Stimulated activated CD8-positive, alpha-beta memory T cell treated with anti-CD3 and anti-CD28 coated beads, Interleukin-15, amount 100 ng/mL, for 1 hour (primary cell): ENCODE results near the gene BMP2K.

ENCODE experiments used
- DNase-seq: peaks from one replicate; pipeline ENCODE4 v3.0.0-alpha.2; 2020; ENCODE audit warnings: low read depth

The BMP2K gene

GRCh38 chr4:78764498-78764961 is 11.6 kb upstream of the BMP2K start:
- DNase-seq, result no peak

DNA sequence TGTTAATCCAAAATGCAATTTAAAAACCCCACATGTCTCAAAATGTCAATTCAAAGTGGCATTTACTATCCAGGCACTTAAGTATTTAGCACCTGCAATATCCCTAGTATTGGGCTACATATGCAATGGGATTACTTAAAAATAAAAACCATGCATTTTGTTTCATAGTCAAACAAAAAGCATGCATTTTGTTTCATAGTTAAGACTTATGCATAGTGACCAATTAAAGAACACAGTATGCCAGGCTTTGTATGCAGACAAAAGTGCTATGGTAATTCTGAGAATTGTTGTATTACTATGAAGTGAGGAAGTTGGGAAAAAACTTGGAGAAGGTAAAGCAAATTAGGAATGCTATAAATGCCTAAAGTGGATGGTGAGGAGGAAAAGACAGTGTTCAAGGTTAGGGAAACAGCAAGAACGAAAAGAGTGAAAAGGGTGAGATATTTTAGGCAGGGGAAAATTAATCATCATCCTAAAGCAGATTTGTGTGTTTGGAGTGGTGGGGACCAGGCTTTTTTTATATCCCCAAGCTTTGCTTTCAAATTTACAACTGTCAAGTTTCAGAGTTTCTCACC is 10.6 kb upstream of the BMP2K start:
- DNase-seq, result no peak

- DNase-seq, result no peak
Measured at GRCh38 chr4:78766026-78766425, 10.1 kb upstream of the BMP2K start.

DNA sequence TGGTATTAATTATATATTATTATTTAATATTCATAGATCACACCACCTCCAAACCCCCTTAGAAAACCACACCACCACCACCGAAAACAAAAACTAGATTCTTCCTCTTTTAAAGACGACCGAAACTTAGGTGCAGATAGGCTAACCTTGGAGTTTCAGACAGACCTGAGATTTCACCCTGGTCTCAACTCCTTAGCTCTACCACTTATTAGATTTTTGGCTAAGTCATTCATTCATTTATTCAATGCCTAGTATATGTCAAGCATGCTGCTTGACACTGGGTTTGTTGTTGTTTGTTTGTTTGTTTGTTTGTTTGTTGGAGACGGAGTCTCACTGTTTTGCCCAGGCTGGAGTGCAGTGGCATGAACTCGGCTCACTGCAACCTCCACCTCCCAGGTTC is 9.5 kb upstream of the BMP2K start:
- DNase-seq, result no peak

GRCh38 chr4:78767350-78767749 is 8.8 kb upstream of the BMP2K start:
- DNase-seq, result no peak

DNA sequence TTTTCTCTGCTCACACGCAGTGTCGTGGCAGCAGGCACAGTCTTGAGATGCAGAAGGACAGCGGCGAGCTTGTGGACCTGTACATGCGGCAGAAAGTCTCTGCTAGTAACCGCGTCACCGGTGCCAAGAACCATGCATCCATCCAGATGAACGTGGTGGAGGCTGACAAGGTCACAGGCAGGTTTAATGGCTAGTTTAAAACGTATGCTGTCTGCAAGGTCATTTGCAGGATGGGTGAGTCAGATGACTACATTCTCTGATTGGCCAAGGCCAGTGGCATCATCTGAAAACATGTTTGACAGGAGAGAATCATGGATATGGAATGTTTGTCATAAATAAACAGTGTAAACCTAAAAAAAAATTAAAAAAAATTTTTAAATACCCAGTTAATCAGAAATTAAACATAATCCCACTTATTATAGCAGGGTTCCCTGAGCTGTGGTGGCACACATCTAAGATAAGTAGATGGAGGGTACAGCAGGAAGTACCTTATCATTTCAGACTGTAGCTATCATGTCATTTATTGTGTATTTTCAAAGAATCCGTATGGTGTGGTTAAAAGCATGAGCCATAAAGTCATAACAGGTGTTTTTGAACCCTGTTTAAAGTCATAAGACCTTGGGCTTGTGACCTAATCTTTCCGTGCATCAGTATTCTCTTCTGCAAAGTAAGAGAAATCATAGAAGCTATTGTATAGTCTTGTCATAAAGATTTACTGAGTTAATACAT is 7.5 kb upstream of the BMP2K start:
- no peak for DNase-seq

DNA sequence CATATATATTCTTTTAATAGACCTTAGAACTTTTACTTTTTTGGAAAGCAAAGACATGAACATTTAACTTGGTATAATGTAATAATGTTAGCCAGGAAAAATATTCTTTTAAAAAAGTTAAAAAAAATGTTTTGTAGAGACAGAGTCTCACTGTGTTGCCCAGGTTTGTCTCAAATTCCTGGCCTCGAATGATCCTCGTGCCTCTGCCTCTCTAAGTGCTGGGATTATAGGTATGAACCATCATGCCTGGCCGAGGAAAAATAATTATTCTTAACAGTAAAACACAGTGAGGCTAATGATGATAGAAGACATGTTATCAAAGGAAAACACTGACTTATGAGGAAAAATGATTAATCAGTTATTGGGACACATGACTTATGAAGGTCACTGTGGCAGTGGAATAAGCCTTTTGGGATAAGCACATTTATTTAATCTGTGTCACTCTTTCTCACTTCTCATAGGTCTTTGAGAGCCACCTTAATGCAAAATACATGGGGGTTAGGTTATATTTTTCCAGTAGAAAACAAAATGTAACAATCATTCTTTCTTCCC is 6.0 kb upstream of the BMP2K start:
- no peak for DNase-seq

DNA sequence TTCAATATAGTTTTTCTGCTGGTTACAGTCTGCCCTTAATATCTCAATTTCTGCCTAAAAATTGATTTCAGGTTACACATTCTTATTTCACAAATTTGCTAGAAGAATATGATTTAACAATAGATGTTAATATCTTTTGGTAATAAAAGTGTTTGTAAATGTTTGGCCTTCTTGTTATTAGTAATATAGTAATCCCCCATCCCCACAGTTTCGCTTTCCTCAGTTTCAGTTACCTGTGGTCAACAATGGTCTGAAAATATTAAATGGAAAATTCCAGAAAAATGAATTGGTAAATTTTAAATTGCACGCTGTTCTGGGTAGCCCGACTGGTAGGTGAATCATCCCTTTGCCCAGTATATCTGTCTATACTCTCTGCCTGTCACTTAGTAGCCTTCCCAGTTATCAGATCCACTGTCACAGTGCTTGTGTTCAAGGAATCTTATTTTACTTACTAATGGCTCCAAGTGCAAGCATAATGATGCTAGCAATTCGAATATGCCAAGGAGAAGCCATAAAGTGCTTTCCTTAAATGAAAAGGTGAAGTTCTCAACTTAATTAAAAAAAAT is 3.5 kb upstream of the BMP2K start:
- no peak for DNase-seq

GRCh38 chr4:78774417-78774816 is 1.7 kb upstream of the BMP2K start:
- no peak for DNase-seq

DNA sequence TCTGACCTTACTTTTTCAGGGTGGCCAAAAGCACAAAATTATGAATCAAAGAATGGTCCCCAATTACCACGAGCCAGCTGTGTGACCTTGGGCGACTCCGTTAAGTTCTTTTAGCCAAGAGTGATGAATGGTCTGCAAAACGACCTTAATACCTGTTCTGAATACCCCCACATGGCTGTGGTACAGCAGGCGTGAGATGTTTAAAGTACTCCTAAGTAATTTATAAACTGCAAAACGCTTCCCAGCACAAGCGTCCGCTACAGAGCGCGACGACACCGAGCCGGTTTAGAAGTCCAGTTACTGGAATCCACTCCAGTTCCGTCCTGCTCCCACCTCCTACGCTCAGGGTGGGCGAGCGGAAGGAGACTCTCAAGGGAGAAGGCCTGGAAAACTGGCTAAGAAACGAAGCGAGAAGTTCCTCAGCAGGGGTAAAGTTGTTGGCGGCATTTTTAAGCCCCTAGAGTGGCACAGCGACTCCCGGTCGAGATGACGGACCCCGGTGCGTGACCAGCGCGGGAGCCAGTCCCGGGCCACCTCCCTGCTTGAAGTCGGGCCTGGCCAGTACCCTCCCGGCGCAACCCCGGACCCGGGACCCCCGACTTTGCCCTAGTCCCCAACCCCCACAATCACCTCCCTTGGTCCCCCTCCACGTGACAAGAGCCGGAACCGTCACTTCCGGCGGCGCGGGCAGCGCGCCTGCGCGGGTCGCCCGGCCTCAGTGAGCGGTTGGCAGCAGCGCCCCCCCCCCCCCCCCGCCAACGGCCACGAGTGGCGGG is 659 bp upstream of the BMP2K start:
- peak; percentile 75 for DNase-seq

DNA sequence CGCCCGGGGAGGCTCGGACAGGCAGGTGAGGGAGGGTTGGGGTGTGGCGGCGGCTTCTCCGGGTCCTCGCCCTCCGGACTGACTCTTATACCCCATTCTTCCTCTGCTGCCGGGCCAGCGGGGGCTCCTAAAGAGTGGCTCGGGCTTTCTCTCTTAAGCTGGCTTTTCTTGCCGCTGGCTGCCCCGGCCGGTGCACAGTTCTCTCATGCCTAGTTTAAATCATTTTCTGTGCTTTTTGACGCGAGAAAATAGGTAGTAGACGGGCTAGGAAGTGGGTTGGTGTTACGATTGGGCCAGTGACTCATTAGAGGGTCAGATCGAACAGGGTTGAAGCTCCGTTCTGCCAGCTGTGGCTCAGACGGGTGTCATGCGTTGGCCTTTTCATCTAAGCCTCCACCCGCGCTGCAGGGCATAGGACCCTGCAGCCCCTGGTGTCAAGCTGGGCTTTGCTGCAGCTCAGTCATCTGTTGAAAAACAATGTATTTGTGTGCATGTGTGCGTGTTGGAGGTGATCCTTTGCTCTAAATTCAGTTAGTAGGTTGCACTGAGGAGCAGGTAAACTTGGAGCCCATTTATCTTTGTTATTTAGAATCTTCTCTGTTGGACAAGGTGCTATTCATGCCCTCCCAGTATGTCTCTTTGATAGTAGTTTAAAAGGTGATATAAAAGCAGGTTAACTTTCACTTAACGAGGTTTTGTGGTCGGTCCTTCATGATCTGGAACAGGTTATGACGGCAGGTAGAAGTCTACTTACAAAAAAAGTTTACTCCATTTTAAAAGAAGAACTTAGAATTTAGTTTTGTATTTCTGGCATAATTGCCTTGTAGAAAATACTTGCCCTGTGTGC is 802 bp downstream of the BMP2K start:
- DNase-seq, result peak; percentile 8

GRCh38 chr4:78777576-78777940 is 1.4 kb downstream of the BMP2K start:
- DNase-seq, result no peak

DNA sequence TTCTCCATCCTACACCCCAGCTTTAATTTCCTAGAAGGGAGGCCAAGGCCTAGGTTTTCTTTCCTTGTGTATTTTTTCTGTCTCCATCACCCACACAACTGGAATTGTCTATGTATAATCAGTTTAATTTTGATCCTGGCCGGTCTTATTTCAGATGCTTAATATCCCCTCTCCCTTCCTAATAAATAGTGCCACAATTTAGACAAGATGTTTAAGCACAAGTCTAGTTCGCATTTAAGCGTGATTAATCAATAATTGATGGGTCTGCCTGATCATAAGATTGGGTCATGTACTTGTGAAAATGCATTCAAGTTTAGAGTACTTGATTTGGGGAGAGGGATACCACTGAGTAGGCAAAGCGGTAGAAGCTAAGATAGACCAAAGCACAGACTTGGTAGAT is 2.4 kb downstream of the BMP2K start:
- no peak for DNase-seq

DNA sequence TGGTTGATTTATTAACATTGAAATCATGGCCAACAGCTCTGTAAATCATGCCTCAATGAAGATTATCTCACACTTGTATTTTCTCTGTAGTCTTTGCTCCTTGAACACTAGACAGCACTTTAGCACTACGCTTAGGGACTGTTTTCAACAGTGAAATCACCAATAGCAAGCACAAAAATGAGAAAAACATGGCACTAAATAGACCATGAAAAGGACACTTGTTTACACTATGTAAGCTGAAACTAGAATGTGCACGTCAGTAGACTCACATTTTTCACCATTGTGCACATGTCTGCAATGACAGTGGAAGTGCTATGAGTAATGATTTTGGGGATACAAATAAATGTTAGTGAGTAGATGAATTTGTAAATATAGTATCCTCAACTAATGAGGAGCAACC is 3.1 kb downstream of the BMP2K start:
- DNase-seq, result no peak

- no peak for DNase-seq
Measured at GRCh38 chr4:78780093-78780492, 3.9 kb downstream of the BMP2K start.

DNA sequence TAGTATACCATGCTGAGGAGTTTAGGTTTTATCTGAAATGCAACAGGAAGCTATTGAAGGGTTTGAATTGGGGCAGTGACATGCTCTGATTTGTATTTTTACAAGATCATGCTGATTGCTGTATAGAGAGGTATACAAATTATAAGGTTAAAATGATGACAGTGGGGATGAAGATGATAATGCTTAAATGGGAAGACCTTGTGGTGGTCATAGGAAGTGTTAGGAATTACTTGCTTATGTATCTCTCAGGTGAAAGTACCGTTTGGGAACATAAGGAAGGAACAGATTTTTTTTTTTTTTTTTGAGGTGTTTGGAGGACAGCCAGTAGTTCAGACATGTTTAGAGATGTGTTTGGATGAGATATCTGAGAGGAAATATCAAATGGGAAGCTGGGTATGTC is 5.0 kb downstream of the BMP2K start:
- DNase-seq, result no peak

GRCh38 chr4:78781924-78782323 is 5.8 kb downstream of the BMP2K start:
- DNase-seq, result no peak

- no peak for DNase-seq
Measured at GRCh38 chr4:78784236-78784865, 8.2 kb downstream of the BMP2K start.

GRCh38 chr4:78787392-78788006 is 11.3 kb downstream of the BMP2K start:
- no peak for DNase-seq

GRCh38 chr4:78788007-78788889 is 12.1 kb downstream of the BMP2K start:
- DNase-seq, result no peak
